Peyer's patch (tissue), 4 donors: ENCODE measurements around the gene ACOX2. TPM values are rescaled to one million over a fixed set of nuclear protein-coding genes. Genes with fewer than 3 reads are reported as not detected.

Experiments
- DNase-seq, 3 donors: peaks; one replicate each; pipeline ENCODE4 v3.0.0-alpha.2; 2017 to 2019
- H3K27ac ChIP-seq, 4 donors: fragments of 200-600 bp; sonication (generic); one replicate each; pipeline ENCODE4 v1.5.1; 2016 to 2019
- H3K27me3 ChIP-seq, 2 donors: fragments of 200-600 bp; sonication (generic); one replicate each; pipeline ENCODE4 v1.5.1; 2019
- H3K36me3 ChIP-seq, 3 donors: fragments of 200-600 bp; sonication (generic); one replicate each; pipeline ENCODE4 v1.5.1; 2016 to 2019
- H3K4me1 ChIP-seq, 4 donors: fragments of 200-600 bp; sonication (generic); one replicate each; pipeline ENCODE4 v1.5.1; 2016 to 2019
- H3K4me3 ChIP-seq, 4 donors: fragments of 200-600 bp; sonication (generic); 1 replicate in 3 of 4; 2 replicates in 1 of 4; pipeline ENCODE4 v1.5.1; 2016 to 2019; ENCODE audit warnings: mild to moderate bottlenecking in 1 of 4
- H3K9me3 ChIP-seq, 4 donors: fragments of 200-600 bp; sonication (generic); one replicate each; pipeline ENCODE4 v1.5.1; 2016 to 2019; ENCODE audit warnings: mild to moderate bottlenecking in 1 of 4
- POLR2A ChIP-seq, 2 donors: fragments of 450-650 bp; IDR thresholded peaks; one replicate each; pipeline ENCODE4 v1.5.1; 2017; ENCODE audit warnings: antibody characterized with exemption in 2 of 2, mild to moderate bottlenecking in 2 of 2, moderate library complexity in 2 of 2
- total RNA-seq, 4 donors: library from RNA; depleted of rRNA; stranded (reverse); fragments of >200 nt; gene quantifications; one replicate each; pipeline ENCODE4 v1.1.0, GENCODE V29; 2016
- TF ChIP-seq, protein P1 (sequence below), 6 experiments: fragments of 450-650 bp in 4 of 6; fragments of 200-600 bp in 2 of 6; sonication (generic) in 1 of 6; IDR thresholded peaks; one replicate each; pipeline ENCODE4 v1.5.1; 2017 to 2019; ENCODE audit warnings: antibody characterized with exemption in 6 of 6, mild to moderate bottlenecking in 3 of 6, moderate library complexity in 1 of 6

The ACOX2 gene
- total RNA-seq, 4 donors from 2014 or later = 54.5 to 162 (median 142) TPM

DNA sequence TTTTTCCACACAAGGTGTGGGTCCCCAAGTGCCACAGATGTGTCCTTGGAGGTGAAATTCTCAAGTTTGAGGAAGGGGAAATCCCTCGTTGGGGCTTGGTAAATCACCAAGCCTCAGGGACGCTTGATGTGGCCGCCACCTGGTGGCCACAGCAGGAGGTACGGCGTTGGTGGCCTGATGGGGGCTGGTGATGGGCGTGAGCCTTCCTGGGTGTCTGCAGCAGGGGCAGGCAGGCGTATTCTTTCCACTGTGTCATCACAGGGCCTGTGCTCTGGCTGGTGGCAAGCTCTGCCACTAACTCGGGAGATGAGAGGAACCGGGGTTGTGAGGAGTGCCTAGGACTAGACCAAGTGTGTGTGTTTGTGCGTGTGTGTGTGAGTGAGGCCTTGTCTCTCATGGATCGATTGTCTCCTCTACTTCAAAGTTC, 4.2 kb downstream of the ACOX2 start:
- H3K27me3 ChIP-seq = no peaks in the 10 kb centered on the region
- no peak overlapping the region for H3K4me3 ChIP-seq
- peak; percentile 77 to 91 (median 77) for DNase-seq
- H3K4me1 ChIP-seq = peaks cover 0 to 49% (median 6%) of the 10 kb centered on the region in 4 donors
- H3K36me3 ChIP-seq = peaks cover 0 to 56% (median 0%) of the 10 kb centered on the region in 3 donors
- TF ChIP-seq, protein P1, sequence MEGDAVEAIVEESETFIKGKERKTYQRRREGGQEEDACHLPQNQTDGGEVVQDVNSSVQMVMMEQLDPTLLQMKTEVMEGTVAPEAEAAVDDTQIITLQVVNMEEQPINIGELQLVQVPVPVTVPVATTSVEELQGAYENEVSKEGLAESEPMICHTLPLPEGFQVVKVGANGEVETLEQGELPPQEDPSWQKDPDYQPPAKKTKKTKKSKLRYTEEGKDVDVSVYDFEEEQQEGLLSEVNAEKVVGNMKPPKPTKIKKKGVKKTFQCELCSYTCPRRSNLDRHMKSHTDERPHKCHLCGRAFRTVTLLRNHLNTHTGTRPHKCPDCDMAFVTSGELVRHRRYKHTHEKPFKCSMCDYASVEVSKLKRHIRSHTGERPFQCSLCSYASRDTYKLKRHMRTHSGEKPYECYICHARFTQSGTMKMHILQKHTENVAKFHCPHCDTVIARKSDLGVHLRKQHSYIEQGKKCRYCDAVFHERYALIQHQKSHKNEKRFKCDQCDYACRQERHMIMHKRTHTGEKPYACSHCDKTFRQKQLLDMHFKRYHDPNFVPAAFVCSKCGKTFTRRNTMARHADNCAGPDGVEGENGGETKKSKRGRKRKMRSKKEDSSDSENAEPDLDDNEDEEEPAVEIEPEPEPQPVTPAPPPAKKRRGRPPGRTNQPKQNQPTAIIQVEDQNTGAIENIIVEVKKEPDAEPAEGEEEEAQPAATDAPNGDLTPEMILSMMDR (IDR thresholded peaks at IDR 0.05) = peak; percentile 85 to 94 (median 90)
- no peak for TF ChIP-seq POLR2A (IDR thresholded peaks at IDR 0.05)
- H3K9me3 ChIP-seq = no peaks in the 10 kb centered on the region
- H3K27ac ChIP-seq = no peak overlapping the region

DNA sequence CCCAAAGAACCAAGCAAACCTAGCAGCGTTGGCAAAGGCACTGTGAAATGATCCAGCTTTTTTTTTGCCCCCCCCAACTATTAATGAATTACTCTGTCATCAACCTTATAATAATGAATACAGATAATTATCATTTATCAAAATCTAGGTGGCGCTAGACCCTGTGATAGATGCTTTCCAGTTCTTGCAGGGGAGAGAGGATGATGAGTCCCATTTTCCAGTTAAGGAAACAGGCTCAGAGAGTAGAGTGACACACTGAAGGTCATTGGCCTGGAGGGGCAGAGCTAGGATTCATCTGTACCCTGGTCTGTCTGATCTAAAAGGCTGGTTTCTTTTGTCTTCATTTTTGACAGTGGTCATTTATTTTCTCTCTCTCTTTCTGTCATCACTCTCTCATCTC, 5.0 kb downstream of the ACOX2 start:
- DNase-seq = no peak
- Histone ChIP-seq H3K27ac (no peak overlapping the region), H3K9me3 (no peaks in the 10 kb centered on the region), H3K4me3 (no peak overlapping the region), H3K36me3 (peaks cover 0 to 64% (median 0%) of the 10 kb centered on the region in 3 donors), H3K27me3 (no peaks in the 10 kb centered on the region), H3K4me1 (peaks cover 0 to 40% (median 4%) of the 10 kb centered on the region in 4 donors)
- no peak for TF ChIP-seq POLR2A (IDR thresholded peaks at IDR 0.05)
- TF ChIP-seq, protein P1 (IDR thresholded peaks at IDR 0.05) = peak in 2 of 6 experiments; percentile 6 to 10

DNA sequence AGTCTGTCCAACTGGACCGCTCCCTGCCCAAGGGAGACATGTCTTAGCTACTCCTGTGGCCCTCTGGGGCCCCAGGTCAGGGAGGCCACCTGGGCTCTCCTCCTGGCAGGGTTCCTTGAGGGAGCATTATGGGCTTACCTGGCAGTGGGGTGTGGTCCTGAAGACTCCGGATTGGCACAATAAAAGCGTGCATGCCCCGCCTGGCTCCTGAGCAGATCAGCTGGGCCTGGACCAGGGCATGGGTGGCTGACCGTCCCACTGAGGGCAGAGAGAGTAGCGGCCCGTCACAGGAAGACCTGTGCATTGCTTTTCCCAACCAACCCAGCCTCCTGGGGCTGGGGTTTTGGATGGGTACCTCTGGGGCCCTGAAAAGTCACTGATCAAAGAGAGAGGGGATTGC, 5.4 kb downstream of the ACOX2 start:
- no peak for DNase-seq
- H3K36me3 ChIP-seq = peaks cover 0 to 68% (median 0%) of the 10 kb centered on the region in 3 donors
- H3K4me3 ChIP-seq = no peak overlapping the region

DNA sequence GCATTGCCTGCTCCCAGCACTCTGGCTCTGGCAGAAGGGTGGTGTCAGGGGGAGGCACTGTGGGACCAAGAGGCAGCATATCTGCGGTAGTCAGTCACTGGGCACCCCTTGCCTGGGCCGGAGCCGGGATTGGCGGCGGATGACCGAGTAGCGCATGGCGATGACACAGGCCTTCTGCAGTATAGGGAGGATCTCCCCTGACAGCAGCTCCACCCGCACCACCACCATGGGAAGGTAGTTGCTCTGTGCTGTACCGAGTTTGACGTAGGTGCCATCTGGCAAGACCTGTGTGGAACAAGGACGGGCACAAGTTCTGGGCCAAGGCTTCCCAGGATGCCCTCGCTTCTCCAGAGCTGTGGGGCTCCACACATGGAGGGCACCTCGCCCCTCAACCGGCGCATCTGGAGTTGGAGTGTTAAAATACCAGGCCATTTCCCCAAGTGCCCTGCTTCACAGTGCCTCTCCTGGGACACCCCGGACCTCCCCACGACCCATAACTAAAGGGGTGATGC, 6.6 kb downstream of the ACOX2 start:
- H3K36me3 ChIP-seq = peaks cover 0 to 74% (median 0%) of the 10 kb centered on the region in 3 donors
- peaks cover 0 to 25% (median 4%) of the 10 kb centered on the region in 4 donors for H3K4me1 ChIP-seq
- no peaks in the 10 kb centered on the region for H3K9me3 ChIP-seq
- TF ChIP-seq, protein P1 (IDR thresholded peaks at IDR 0.05) = no peak
- no peak for TF ChIP-seq POLR2A (IDR thresholded peaks at IDR 0.05)
- DNase-seq = no peak
- H3K27ac ChIP-seq = no peak overlapping the region
- no peaks in the 10 kb centered on the region for H3K27me3 ChIP-seq
- H3K4me3 ChIP-seq = no peak overlapping the region

More for the DNA sequence above, 5.4 kb downstream of the ACOX2 start:
- H3K9me3 ChIP-seq = no peaks in the 10 kb centered on the region
- no peak overlapping the region for H3K27ac ChIP-seq
- no peaks in the 10 kb centered on the region for H3K27me3 ChIP-seq
- TF ChIP-seq, protein P1 (IDR thresholded peaks at IDR 0.05) = no peak
- no peak for TF ChIP-seq POLR2A (IDR thresholded peaks at IDR 0.05)
- H3K4me1 ChIP-seq = peaks cover 0 to 36% (median 4%) of the 10 kb centered on the region in 4 donors

DNA sequence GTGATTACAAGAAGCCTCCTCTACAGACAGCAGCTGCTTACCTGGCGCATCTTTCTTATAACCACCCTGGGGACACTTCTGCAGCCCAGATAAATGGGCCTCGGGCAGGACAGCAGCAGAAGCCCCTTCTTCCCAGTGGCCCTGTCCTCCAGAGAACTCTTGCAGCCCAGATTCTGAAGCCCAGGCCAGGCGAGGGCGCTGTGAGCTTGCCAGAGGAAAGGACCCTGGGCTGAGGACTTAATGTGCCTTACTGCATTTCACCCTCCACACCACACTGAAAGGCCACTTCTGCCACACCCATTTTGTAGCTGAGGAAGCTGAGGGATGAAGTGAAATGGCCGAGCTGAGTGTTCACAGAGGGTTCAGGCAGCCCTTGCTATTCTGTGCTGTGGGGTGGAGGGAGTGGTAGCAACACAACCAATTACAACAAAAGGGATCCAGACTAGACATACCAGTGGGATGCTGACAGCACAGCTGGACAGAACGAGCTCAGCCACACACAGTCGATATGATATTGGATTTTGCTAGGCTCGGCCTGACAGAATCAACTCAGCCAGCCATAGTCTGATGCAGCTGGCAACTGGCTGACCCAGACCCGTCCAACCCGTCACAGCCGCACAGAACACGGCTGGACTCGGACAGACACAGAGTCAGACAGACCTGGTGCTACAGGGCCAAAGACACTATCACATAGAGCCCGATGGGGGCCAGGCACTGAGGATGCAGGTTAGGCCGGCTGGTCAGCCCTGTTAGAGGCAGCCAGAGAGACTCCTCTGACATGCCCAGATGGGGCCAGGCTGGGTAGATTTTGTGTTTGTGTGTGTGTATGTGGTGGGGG, 7.3 kb downstream of the ACOX2 start:
- no peak for TF ChIP-seq POLR2A (IDR thresholded peaks at IDR 0.05)
- TF ChIP-seq, protein P1 (IDR thresholded peaks at IDR 0.05) = peak in 3 of 6 experiments; percentile 18 to 24 (median 19)
- Histone ChIP-seq H3K4me1 (peaks cover 0 to 18% (median 4%) of the 10 kb centered on the region in 4 donors), H3K9me3 (no peaks in the 10 kb centered on the region), H3K36me3 (peaks cover 0 to 74% (median 0%) of the 10 kb centered on the region in 3 donors), H3K27ac (no peak overlapping the region), H3K4me3 (no peak overlapping the region), H3K27me3 (no peaks in the 10 kb centered on the region)
- peak in 1 of 3 donors; percentile 59 for DNase-seq
